Neuronal stem cell (in vitro differentiated cells): ENCODE measurements around the gene PPP6C.

Experiments used
- DNase-seq: peaks from one replicate; pipeline ENCODE4 v3.0.0-alpha.2; 2013; ENCODE audit warnings: low spot score
- H2AFZ ChIP-seq: one replicate; pipeline ENCODE4 v1.6.1; 2013; ENCODE audit warnings: mild to moderate bottlenecking, low read length, inconsistent platforms
- H2AK5ac ChIP-seq: 2 replicates; pipeline ENCODE4 v1.6.1; 2013; ENCODE audit warnings: low read depth, mild to moderate bottlenecking, inconsistent platforms, low read length, moderate library complexity, mixed read lengths
- H2BK120ac ChIP-seq: 2 replicates; pipeline ENCODE4 v1.6.1; 2013; ENCODE audit warnings: low read depth, mild to moderate bottlenecking, inconsistent platforms, low read length, moderate library complexity, mixed read lengths
- H2BK12ac ChIP-seq: one replicate; pipeline ENCODE4 v1.6.1; 2013; ENCODE audit warnings: low read length, inconsistent platforms
- H2BK15ac ChIP-seq: 2 replicates; pipeline ENCODE4 v1.6.1; 2013; ENCODE audit warnings: mild to moderate bottlenecking, low read length, inconsistent platforms, mixed read lengths
- H2BK5ac ChIP-seq: one replicate; pipeline ENCODE4 v1.6.1; 2013; ENCODE audit warnings: inconsistent platforms, mild to moderate bottlenecking, low read length, moderate library complexity
- H3K14ac ChIP-seq: one replicate; pipeline ENCODE4 v1.6.1; 2013; ENCODE audit warnings: low read length, inconsistent platforms
- H3K18ac ChIP-seq: 2 replicates; pipeline ENCODE4 v1.6.1; 2013; ENCODE audit warnings: low read length, inconsistent platforms
- H3K23ac ChIP-seq: 2 replicates; pipeline ENCODE4 v1.6.1; 2013; ENCODE audit warnings: low read depth, mild to moderate bottlenecking, mixed read lengths, low read length, inconsistent platforms; ENCODE audit not compliant: poor library complexity
- H3K27ac ChIP-seq: replicated peaks from 3 replicates; pipeline ENCODE4 v1.5.1; 2013; ENCODE audit warnings: low read length, inconsistent platforms
- H3K27me3 ChIP-seq, 3 experiments: 2 replicates each; pipeline ENCODE4 v1.6.1; 2013; ENCODE audit warnings: low read length in 3 of 3, mild to moderate bottlenecking in 2 of 3, inconsistent platforms in 1 of 3, low read depth in 1 of 3, mixed read lengths in 1 of 3, moderate library complexity in 1 of 3; ENCODE audit not compliant: control insufficient read depth in 3 of 3, insufficient read depth in 3 of 3
- H3K36me3 ChIP-seq, 2 donors: replicated peaks in 1 of 2; 2 replicates each; pipeline ENCODE4 v1.6.1; 2013; ENCODE audit warnings: low read length in 2 of 2; ENCODE audit not compliant: control insufficient read depth in 2 of 2, insufficient read depth in 2 of 2
- H3K4ac ChIP-seq: 2 replicates; pipeline ENCODE4 v1.6.1; 2013; ENCODE audit warnings: inconsistent platforms, mild to moderate bottlenecking, low read length, moderate library complexity
- H3K4me1 ChIP-seq, 2 donors: 1 replicate in 1 of 2; 2 replicates in 1 of 2; pipeline ENCODE4 v1.6.1; 2013; ENCODE audit warnings: low read length in 2 of 2, low read depth in 1 of 2; ENCODE audit not compliant: control insufficient read depth in 2 of 2, insufficient read depth in 1 of 2
- H3K4me2 ChIP-seq: one replicate; pipeline ENCODE4 v1.6.1; 2013; ENCODE audit warnings: mild to moderate bottlenecking, low read length, inconsistent platforms; ENCODE audit not compliant: insufficient read depth, poor library complexity, severe bottlenecking
- H3K4me3 ChIP-seq, 2 donors: 2 replicates each; pipeline ENCODE4 v1.5.1; 2013; ENCODE audit warnings: low read length in 2 of 2, mild to moderate bottlenecking in 2 of 2, inconsistent platforms in 1 of 2, moderate library complexity in 1 of 2
- H3K79me1 ChIP-seq: one replicate; pipeline ENCODE4 v1.6.1; 2013; ENCODE audit warnings: low read depth, mild to moderate bottlenecking, inconsistent platforms, low read length, moderate library complexity
- H3K9ac ChIP-seq: one replicate; pipeline ENCODE4 v1.6.1; 2013; ENCODE audit warnings: mild to moderate bottlenecking, low read depth, low read length, inconsistent platforms; ENCODE audit not compliant: poor library complexity
- H3K9me3 ChIP-seq, 2 donors: replicated peaks in 1 of 2; 2 replicates each; pipeline versions ENCODE3 to v1.6.1; 2013; ENCODE audit warnings: low read length in 2 of 2, mild to moderate bottlenecking in 2 of 2, inconsistent platforms in 1 of 2, low read depth in 1 of 2, mixed read lengths in 1 of 2, moderate library complexity in 1 of 2; ENCODE audit not compliant: control insufficient read depth in 2 of 2, insufficient read depth in 1 of 2
- H4K8ac ChIP-seq: one replicate; pipeline ENCODE4 v1.6.1; 2013; ENCODE audit warnings: low read depth, mild to moderate bottlenecking, inconsistent platforms, low read length, moderate library complexity
- H4K91ac ChIP-seq: one replicate; pipeline ENCODE4 v1.6.1; 2013; ENCODE audit warnings: low read length, low read depth, mild to moderate bottlenecking, inconsistent platforms; ENCODE audit not compliant: poor library complexity
- WGBS, 2 donors: extraction: QIAGEN DNeasy Blood & Tissue Kit; methylation state at CpG; one replicate each; pipeline ENCODE4 v1.1.7; 2013; ENCODE audit warnings: missing lambda C conversion rate in 2 of 2, mixed read lengths in 1 of 2; ENCODE audit not compliant: insufficient read length in 2 of 2, insufficient replicate concordance in 1 of 2; ENCODE audit errors: extremely low coverage in 2 of 2; 5-methylcytosine and 5-hydroxymethylcytosine counted together

Gene PPP6C

GRCh38 chr9:125142560-125143376, 46.8 kb downstream of the PPP6C start:
- Histone ChIP-seq H3K9ac (peak overlapping the region; percentile 82), H3K18ac (peak overlapping the region; percentile 91), H2BK5ac (peak overlapping the region; percentile 66)

GRCh38 chr9:125141751-125142150, 47.9 kb downstream of the PPP6C start:
- H3K23ac ChIP-seq, result no peak overlapping the region

More at GRCh38 chr9:125142560-125143376, 46.8 kb downstream of the PPP6C start:
- H3K4me2 ChIP-seq, result peak overlapping the region; percentile 75
- H3K27ac ChIP-seq, result peak overlapping the region; percentile 82
- H2AK5ac ChIP-seq, result peak overlapping the region; percentile 40
- H2BK120ac ChIP-seq, result no peak overlapping the region
- no peak overlapping the region for H3K4ac ChIP-seq
- peak overlapping the region; percentile 77 for H3K23ac ChIP-seq
- peaks cover 2 to 6% of the 10 kb centered on the region in 2 donors for H3K4me1 ChIP-seq
- peak overlapping the region; percentile 80 for H2AFZ ChIP-seq
- H3K36me3 ChIP-seq, result peaks cover 1 to 24% of the 10 kb centered on the region in 2 donors
- H3K9me3 ChIP-seq, result no peaks in the 10 kb centered on the region
- H4K8ac ChIP-seq, result no peak overlapping the region
- H3K27me3 ChIP-seq, result no peaks in the 10 kb centered on the region
- no CpG with 5 or more reads among the region's 54 CpGs for WGBS, 2 donors
- DNase-seq, result no peak
- peaks cover 5% of the 10 kb centered on the region for H3K79me1 ChIP-seq
- no peak overlapping the region for H2BK12ac ChIP-seq
- H3K14ac ChIP-seq, result no peak overlapping the region
- no peak overlapping the region for H4K91ac ChIP-seq
- H3K4me3 ChIP-seq, result peak overlapping the region; percentile 90 to 95
- no peak overlapping the region for H2BK15ac ChIP-seq

GRCh38 chr9:125141251-125141650, 48.4 kb downstream of the PPP6C start:
- Histone ChIP-seq H3K9me3 (no peaks in the 10 kb centered on the region), H4K8ac (no peak overlapping the region), H2AFZ (no peak overlapping the region), H3K4me1 (peaks cover 2 to 6% of the 10 kb centered on the region in 2 donors), H3K36me3 (peaks cover 1 to 24% of the 10 kb centered on the region in 2 donors), H3K4me2 (no peak overlapping the region), H3K23ac (no peak overlapping the region), H3K14ac (no peak overlapping the region), H2AK5ac (no peak overlapping the region), H4K91ac (no peak overlapping the region), H3K27me3 (no peaks in the 10 kb centered on the region), H2BK5ac (no peak overlapping the region), H2BK12ac (no peak overlapping the region), H3K4ac (no peak overlapping the region), H3K4me3 (no peak overlapping the region), H2BK15ac (no peak overlapping the region), H3K79me1 (peaks cover 5% of the 10 kb centered on the region), H2BK120ac (no peak overlapping the region), H3K18ac (no peak overlapping the region), H3K9ac (no peak overlapping the region), H3K27ac (no peak overlapping the region)
- DNase-seq, result no peak
- WGBS, 2 donors, result no CpG with 5 or more reads among the region's 3 CpGs

More at GRCh38 chr9:125141751-125142150, 47.9 kb downstream of the PPP6C start:
- Histone ChIP-seq H3K79me1 (peaks cover 5% of the 10 kb centered on the region), H3K9me3 (no peaks in the 10 kb centered on the region), H2AFZ (no peak overlapping the region), H3K4me1 (peaks cover 2 to 6% of the 10 kb centered on the region in 2 donors), H4K91ac (no peak overlapping the region), H3K27me3 (no peaks in the 10 kb centered on the region), H3K27ac (no peak overlapping the region), H2AK5ac (no peak overlapping the region), H2BK5ac (no peak overlapping the region), H3K18ac (no peak overlapping the region), H3K4ac (no peak overlapping the region), H2BK15ac (no peak overlapping the region), H3K4me2 (no peak overlapping the region), H4K8ac (no peak overlapping the region), H3K9ac (no peak overlapping the region), H3K14ac (no peak overlapping the region), H3K4me3 (no peak overlapping the region), H2BK12ac (no peak overlapping the region), H3K36me3 (peaks cover 1 to 24% of the 10 kb centered on the region in 2 donors), H2BK120ac (no peak overlapping the region)
- DNase-seq, result no peak
- no CpG with 5 or more reads among the region's 4 CpGs for WGBS, 2 donors

GRCh38 chr9:125140576-125140975, 49.0 kb downstream of the PPP6C start:
- no CpG with 5 or more reads among the region's 1 CpG for WGBS, 2 donors

More at GRCh38 chr9:125140576-125140975, 49.0 kb downstream of the PPP6C start:
- Histone ChIP-seq H2BK120ac (no peak overlapping the region), H2AK5ac (no peak overlapping the region), H3K9me3 (no peaks in the 10 kb centered on the region), H3K36me3 (peaks cover 1 to 24% of the 10 kb centered on the region in 2 donors), H3K4ac (no peak overlapping the region), H3K27me3 (no peaks in the 10 kb centered on the region), H2BK12ac (no peak overlapping the region), H3K23ac (no peak overlapping the region), H3K18ac (no peak overlapping the region), H3K4me1 (peaks cover 2 to 6% of the 10 kb centered on the region in 2 donors), H3K9ac (no peak overlapping the region), H2BK5ac (no peak overlapping the region), H3K79me1 (peaks cover 5% of the 10 kb centered on the region), H3K14ac (no peak overlapping the region), H4K8ac (no peak overlapping the region), H4K91ac (no peak overlapping the region), H3K27ac (no peak overlapping the region), H3K4me3 (no peak overlapping the region), H2AFZ (no peak overlapping the region), H3K4me2 (no peak overlapping the region), H2BK15ac (no peak overlapping the region)
- DNase-seq, result no peak
